NCI-H526 treated with DMSO at 0.1 percent for 48 hours (cell line): ENCODE results near the gene QRFP.

Source experiments
- DNase-seq: peaks from one replicate; lab custom pipeline; 2025; lab: John Stamatoyannopoulos, UW

Gene QRFP

DNA sequence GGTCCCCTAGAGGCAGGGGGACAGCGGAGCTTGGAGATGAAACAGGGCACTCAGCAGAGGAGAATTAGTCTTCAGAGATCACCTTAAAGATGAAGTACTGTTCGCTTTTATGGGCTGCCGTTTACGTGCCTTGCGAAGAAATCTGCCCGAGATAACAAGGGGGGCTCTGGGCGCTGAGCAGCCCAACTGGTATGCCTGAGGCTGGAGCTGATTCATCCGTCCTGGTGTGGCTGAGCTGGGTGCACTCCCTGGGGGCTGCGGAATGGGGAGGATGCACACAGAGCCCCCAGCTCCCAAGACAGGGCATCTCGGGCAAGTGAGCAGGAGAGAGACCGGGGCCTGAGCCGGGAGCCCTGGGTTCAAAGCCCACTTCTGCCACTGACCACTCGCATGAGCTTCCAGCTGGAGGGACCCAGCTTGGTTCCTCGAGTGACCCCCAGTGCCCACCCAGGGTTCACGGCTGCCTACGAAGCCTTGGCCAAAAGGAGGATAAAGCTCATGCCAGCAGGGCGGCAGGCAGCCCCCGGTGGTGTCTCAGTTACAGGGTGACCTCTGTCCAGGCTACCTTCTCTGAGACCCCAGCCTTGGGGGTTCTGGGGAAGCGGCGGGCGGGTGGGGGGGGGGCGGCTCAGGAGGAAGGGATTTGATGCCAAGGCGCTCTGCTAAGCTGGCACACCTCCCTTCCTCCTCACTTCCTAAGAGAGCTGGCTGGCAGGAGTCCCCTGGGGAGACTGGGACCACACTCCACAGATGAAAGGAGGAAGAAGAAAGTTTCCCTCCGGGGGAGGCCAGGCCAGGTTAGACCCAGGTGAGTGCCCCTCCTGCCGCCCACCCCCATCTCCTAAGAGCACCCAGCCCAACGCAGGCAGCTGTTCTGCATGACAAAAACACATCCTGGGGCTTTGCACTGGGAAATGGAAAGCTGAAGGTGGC, 36.8 kb upstream of the QRFP start:
- DNase-seq, result no peak

DNA sequence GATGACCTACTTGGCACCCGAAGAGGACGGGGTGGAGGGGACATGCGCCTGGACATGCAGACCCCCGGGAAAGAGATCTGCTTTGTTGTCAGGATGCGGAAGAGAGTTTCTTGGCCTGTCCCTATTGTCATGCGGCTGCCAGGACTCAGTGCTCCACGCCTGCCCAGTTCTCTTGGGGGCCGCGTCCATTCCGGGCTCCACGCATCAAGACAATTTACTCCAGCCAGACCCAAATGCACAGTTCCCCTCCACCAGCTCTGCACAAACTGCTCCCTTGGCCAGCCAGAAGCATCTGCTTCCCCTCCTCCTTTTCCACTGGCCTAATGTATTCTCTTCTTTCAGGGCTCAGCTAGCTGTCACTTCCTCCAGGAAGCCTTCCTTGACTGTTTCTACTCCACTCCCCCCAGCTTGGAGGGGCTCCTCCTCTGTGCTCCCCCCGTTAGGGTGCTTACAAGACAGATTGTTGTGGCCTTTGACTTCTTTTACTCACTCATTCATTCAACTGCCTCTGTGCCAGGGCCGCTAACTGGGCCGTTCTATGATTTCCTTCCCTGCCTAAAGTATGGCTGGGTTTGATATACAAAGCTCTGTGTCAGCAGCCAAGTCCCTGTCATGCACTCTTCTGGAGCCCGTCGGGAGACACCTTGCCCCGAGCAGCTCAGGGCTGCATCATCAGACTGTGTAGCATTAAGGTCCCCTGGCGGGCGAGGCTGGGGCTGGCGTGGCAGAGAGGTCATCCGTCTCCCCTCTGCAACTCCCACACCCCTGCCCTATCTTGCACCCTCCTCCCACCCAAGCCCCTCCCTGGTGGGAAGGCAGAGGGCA, 35.9 kb upstream of the QRFP start:
- DNase-seq, result no peak

DNA sequence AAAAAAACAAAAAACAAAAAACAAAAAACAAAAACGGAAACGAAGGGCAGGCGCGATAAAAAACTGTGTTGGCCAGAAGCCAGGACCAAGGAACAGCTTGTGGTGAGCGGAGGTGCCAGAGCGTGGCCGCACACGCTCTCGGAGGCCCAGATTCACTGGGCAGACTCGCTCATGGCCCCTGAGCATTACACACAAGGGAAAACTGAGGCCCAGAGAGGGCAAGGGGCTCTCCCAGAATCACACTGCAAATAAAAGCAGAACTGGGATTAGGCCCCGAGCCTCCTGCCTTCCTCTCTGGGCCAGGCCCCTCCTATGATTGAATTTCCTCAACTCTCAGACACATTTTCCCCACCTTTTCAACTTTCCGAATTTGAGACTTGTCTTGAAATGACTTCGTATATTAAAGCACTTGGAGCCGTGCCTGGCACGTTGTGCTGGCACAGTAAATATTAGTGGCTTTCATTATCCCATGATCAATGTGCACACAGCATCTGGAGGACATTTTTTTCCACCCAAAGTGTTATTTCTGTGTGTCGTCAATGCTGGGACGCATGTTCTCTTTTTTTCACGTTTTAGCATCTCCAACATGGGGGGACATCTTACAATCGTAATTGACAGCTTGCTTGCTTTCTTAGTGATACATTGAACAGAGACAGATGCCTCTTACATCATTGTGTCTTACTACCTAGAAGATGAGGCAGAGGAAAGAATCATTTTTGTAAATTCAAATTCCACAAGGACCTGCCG, 35.1 kb upstream of the QRFP start:
- DNase-seq, result no peak

DNA sequence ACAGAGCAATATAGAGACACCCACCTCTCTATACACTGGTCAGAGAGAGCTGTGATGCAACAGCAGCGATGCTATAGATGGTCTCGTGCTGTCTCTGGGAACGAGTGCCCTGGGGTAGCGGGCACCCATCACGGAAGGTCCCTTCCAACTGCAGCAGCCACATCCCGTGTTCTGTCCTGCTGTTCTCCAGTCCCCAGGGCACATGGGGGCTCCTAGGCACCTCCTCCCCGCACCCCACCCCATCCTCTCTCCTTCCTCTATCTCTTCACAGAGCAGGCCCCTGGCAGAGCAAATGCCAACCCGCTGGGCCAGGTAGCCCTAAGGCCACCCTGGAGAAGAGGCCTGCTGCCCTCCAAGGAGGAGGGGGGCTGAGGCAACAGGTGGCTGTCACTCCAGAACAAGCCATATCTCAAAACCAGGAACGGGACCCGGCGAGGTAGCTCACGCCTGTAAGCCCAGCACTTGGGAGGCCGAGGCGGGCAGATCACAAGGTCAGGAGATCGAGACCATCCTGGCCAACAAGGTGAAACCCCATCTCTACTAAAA, 34.3 kb upstream of the QRFP start:
- DNase-seq, result no peak

DNA sequence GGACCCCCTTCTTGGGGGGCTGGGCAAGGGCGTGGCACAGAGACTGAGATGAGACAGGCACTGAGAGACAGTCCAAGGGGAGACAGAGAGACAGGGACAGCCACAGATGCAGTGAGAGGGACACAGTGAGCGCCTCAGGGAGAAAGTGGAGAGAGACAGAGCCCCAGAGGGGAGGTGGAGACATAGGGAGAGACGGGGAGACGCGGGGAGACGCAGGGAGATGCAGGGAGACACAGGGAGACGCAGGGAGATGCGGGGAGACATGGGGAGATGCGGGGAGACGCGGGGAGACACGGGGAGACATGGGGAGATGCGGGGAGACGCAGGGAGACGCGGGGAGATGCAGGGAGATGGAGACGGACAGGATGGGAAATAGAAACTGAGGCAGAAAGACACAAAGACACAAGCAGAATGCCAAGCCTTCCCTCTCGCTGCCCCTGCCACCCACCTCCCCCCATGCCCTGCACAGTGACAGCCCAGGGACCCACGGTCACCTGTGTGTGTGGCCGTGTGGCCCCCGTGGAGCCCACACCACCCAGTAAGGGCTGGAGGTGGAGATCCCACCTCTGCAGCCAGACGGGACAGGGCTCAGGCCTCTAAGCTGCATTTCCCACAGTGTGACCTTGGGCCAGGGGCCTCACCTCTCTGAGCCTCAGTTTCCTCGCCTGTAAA, 33.7 kb upstream of the QRFP start:
- DNase-seq, result no peak

DNA sequence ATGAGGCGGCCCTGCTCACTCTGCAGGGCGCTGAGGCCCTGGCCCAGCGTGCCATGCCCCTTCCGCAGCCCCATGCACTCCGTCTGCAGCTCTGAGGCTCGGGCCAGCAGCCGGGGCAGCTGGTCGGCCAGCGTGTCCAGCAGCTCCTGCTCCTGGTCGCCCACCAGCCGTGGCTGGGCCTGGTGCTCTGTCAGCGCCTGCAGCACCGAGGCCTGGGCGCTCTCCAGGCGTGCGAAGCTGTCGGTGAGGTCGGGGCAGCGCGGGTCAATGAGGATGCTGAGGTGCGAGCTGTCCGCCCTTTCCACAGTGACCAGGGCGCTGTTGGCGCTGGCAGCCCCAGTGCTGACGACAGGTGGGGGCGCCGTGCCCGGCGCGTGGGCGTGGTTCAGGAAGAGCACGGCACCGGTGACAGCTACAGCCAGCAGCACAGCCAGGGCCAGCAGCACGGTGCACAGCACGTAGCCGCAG, 33.0 kb upstream of the QRFP start:
- no peak for DNase-seq

DNA sequence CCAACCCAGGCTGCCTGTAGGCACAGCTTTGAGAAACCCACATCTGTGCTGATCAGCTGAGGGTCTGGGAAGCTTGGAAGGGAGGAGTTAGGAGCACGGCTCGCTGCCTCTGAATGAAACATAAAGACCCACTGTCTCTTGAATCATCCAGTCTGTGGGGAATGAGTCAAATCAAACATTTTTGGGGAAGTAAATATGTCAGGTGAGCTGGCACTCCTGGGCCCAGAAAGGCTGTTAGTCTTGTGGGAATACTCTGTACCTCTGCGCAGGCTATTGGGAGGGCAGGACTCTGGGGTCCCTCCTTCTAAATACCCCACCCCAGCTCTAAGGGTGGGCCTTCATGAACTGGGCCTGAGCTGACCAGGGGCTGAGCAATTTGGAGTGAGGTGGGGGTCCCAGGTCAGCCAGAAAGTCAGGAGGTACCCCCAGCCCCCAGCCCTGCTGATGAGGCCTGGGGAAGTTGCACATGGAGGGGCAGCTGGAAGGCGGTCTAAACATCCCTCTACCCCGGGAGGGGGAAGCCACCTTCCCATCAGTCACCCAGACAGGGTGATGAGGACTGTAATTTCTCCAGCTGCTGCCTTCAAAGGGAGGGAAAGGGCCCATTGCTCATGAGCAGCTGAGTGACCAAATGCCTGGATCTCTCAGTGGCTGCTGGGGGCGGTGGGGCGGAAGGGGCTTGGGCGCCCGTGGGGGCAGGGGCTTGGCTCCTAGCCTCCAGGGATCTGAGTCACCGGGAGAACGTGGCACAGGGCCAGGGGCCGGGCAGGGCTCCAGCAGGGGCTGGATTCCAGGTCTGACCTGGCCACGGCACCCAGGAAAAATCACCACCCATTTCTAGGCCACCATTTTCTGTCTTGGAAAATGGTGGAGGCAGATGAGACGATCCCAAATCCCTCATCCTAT, 31.6 kb upstream of the QRFP start:
- DNase-seq, result no peak

DNA sequence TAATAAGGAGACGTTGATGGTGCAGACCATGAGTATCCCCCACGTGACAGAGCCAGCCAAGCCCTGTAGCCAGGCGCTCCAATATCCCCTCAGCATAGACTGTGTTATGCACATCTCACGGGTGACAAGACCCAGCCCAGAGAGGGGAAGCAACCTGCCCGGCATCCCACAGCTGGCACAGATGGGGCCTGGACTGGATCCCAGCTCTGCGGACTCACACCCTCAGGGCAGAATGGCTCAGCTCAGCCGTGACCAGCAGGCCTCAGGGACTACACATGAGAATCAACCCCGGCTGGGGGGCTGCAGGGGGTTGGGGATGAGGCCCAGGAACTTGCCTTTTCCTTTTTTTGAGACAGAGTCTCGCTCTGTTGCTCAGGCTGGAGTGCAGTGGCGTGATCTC, 30.7 kb upstream of the QRFP start:
- DNase-seq, result no peak

DNA sequence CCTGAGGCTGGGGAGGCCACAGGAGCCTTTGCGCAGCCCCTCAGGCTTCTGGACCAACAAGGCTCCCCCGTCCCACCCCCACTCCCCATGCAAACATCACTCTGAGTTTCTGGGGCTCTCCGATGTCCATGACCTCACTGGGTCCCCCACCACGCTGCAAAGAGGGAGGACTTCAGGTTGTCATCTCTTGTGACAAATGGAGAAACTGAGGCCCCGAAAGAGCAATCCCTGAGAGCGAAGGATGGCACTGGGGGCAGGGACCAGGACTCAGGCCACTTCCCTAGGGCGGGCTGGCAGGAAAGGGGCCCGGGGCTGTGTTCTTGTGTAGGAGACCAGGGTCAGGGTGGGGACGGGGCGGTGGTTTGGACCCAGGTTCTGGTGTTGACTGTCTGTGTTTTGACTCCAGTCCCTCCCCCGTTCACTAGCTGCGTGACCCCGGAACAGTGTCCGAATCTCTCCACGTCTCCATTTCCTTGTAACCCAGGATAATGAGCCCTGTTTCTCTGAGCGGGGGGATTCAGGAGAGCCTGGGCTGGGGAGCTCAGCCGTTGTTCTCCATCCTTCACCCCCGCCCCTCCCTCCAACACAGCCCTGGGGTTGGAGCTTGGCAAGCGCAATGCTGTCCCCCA, 28.6 kb upstream of the QRFP start:
- no peak for DNase-seq

DNA sequence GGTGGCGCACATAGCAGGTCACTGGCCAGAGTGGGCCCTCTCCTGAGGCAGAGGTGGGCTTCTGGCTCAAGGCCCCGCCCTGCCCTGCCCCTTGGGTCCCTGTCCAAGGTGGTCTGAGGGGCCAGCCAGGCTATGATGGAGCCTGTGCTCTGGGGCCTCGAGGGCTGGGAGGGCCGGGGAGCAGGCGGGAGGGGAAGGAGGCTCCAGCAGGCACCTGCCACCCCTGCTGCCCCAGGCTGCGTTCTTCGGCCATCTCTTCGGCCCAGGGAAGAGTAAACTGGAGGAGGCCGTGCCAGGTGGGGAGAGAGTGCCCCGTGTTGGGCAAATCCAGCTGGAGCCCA, 27.8 kb upstream of the QRFP start:
- no peak for DNase-seq

DNA sequence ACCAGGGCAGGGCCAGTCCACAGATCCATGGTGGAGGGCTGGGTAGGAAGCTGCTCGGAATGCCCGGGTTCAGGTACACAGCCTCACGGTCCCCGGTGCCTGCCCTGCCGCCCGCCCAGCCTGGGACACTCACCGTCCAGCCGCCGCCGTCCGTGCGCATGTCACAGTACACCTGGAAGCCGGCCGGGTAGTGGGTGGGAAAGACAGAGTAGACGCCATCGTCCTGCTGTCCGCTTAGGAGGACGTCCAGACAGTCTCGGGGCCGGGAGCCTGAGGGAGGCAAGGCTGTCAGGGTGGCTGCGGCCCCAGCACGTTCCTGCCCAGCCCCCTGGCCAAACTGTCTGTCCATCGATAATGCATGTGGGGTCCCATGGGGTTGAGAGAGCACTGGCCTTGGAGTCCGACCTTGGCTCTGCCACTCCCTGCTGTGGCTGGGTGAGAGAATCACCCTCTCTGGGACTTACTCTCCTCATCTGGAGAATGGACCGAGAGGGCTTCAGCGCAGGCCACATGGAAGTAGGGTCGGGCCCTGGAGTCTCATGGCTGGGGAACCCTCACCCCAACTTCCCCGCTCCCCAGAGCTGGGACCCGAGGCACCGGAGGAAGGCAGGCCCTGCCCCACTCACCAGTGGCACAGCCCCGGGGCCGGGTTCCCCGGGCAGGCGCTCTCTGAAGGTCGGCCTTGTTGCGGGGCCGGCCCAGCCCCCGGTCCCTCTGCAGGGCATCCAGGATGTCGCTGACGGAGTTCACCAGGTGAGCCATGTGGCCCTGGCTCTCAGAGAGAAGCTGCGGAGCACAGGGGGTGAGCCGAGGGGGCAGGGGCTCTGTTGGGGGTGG, 27.2 kb upstream of the QRFP start:
- no peak for DNase-seq

DNA sequence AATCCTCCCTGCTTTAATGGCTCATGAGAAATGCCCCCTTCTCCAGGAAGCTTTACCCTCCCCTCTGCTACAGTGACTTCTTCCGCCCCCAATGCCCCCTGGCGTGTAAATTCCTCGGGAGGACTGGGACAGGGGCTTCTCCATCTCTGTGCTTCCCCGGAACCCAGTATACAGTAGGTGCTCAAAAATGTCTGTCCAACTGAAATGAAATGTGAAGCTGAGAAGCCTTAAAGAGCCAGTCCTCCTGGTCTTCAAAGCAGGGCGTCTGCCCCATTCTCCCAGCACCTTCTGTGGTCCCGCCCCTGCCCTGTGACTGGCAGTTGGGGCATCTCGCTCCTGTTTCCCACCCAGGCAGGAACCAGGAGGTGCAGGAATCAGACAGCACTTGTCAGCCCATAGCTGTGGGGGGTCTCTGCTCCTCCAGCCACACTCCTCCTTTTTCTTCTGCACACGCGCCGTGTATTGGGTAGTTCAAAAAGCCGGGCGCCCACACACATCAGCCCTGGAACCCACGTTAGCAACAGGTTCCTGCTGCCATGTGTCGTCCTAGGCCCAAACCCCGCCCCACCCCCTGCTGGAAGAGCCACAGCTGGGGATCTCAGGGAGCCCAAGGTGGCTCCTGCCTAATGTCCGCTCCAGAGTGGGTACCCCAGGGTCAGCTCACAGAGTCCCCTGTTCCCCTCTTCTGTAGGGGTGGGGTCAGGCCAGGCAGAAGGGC, 26.4 kb upstream of the QRFP start:
- no peak for DNase-seq

DNA sequence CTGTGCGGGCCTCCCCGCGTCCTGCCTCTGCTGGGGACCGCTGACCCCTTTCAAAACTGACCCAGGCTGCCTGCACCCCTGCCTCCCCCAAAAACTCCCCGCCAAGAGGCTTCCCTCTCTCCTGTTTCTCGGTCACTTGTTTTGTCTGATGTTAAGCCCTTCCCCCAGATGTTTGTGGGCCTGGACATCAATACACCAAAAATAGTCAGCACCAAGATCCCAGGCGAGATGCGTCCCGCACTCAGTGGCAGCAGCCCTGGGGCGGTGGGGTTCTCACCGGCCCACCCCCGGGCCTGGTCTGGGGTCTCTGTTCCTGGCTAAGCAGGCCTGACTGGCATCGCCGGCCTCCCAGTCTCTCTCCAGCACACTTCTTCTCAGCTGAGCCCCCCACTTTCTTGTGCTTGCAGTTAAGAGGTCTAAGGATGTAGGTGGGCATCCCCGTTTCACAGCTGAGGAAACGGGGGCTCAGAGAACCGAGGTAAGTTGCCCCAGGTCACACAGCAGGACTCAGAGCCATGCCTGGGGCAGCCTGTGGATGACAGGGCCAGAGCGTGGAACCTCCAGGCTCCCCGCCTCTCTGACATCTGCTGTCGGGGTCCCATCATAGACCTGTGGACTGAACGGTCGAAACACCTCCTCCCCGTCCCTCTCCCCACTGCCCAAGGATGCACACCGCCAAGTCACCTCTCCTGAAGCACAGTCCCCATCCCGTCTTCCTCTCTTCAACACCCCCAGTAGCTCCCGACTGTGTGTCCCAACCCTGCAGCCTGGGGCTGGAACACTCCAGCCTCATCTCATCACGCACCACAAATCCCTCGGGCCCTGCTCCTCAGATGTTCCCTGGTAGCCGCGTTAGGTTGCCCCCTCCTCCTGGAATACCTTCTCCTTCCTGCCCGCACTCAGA, 25.6 kb upstream of the QRFP start:
- DNase-seq, result no peak

DNA sequence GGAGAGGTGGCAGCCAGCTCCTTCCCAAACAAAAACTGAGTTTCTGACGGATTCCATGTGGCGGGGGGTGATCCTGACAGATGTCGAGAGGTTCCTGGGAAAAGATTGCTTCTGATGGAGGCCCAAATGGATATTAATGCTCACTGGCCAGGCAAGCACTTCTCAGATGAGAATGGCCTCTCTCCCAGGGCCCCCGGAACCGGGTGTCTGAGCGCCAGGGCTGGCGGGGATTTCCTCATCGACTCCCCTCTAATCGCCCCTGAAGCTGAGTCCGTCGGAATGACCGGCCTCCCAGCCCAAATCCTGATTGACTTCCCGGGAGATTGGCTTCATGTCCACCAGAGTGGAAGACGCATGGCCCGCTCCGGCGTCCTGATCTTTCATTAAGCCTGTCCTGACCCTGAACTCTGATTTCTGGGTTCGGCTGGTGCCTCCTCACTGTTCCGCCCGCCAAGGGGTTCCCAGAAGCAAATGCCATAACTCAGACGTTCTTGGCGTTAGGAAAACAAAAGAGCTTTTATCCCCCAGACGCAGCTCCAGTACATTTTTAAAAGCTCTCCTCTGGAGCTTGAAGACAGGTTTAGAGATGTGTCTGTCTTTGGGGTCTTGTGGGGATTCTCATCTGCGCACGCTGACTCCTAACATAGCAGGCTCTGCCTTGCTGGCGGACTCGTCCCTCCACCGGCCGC, 24.8 kb upstream of the QRFP start:
- no peak for DNase-seq

DNA sequence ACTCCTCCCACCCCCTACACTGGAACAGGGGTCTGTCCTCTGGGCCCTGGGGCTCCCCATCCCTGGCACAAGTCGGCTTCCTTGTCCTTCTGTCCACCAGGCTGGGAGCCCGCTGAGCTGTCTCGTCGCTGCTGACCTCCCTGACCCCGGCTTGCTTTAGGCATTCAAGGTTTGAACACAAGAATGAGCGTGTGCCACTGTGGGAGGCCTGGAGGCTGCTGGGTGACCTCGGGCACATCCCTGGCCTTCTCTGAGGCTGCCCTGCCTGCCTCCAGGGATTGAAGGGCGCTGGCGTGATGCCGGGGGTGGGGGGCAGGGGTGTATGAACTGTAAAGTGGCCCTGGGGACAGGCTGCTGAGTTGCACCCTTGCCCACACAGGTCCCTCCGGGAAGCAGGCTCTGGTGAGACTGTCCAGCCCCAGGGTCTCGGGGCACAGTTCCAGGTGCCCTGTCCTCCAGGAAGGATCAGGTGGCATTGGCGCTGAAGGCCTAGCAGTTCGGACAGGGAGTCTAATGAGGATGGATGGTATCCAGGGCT, 24.2 kb upstream of the QRFP start:
- DNase-seq, result no peak

DNA sequence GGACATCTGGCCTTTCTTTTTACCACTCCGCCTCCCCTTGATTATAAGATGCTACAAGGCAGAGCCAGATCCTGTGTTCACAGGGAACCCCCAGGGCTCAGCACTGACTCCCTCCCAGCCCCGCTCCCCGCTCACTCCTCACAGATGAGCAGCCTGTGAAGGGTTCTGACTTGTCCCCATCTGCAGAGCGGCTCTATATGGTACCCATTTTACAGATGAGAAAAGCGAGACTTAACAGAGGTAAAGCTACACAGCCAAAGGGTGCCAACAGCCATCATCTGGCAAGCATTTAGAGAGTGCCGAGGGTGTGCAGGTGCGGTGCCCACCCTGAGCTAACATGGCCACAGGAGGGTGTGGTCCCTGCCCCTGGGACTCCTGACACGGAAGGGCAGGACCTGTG, 23.6 kb upstream of the QRFP start:
- no peak for DNase-seq
